ENCODE results near the gene SIX2.

GRCh38 chr2:45010702-45011012 is 1.4 kb upstream of the SIX2 start:
- TF ChIP-seq CTCF (conservative IDR thresholded peaks at IDR 0.05; ENCODE audit: low read length) (no peak), EZH2phosphoT487 (IDR thresholded peaks at IDR 0.05; ENCODE audit: borderline replicate concordance) (no peak)
